Stimulated activated CD4-positive, alpha-beta T cell treated with anti-CD3 and anti-CD28 coated beads, TNF-alpha, amount 100 ng/mL, for 1 hour (primary cell): Measurements from ENCODE around the gene CUL3.
"Not testable (repeated sequence)": the region's sequence is repeated elsewhere in the genome, so short reads cannot be mapped to it uniquely, and the experiment has no call there.

ENCODE experiments used
- DNase-seq, 3 donors: peaks; one replicate each; pipeline ENCODE4 v3.0.0-alpha.2; 2020; ENCODE audit warnings: low read depth in 3 of 3, low spot score in 1 of 3

Gene CUL3

GRCh38 chr2:224585211-224586088 lies at the start of gene CUL3:
TSS of gene CUL3 (minus strand) at chr2:224585363. CDS start at chr2:224585009, 354 bp downstream.
- peak; percentile 98 to 100 (median 99) for DNase-seq

- no peak for DNase-seq
Measured at GRCh38 chr2:224630659-224631550, 45.7 kb upstream of the CUL3 start.

GRCh38 chr2:224628416-224628815 lies 43.3 kb upstream of the CUL3 start:
- DNase-seq = no peak

GRCh38 chr2:224626735-224627134 lies 41.6 kb upstream of the CUL3 start:
- DNase-seq = no peak

- DNase-seq = no peak
Measured at GRCh38 chr2:224613543-224614286, 28.6 kb upstream of the CUL3 start.

- DNase-seq = no peak
Measured at GRCh38 chr2:224612578-224612977, 27.4 kb upstream of the CUL3 start.

GRCh38 chr2:224611938-224612337 lies 26.8 kb upstream of the CUL3 start:
- DNase-seq = no peak

GRCh38 chr2:224608104-224608503 lies 22.9 kb upstream of the CUL3 start:
- no peak for DNase-seq

- DNase-seq = not testable (repeated sequence)
Measured at GRCh38 chr2:224603746-224604500, 18.8 kb upstream of the CUL3 start.

GRCh38 chr2:224602778-224603375 lies 17.7 kb upstream of the CUL3 start:
- DNase-seq = not testable (repeated sequence)

- DNase-seq = no peak
Measured at GRCh38 chr2:224601923-224602322, 16.8 kb upstream of the CUL3 start.

GRCh38 chr2:224598678-224599077 lies 13.5 kb upstream of the CUL3 start:
- no peak for DNase-seq

GRCh38 chr2:224596289-224596688 lies 11.1 kb upstream of the CUL3 start:
- DNase-seq = no peak

- DNase-seq = no peak
Measured at GRCh38 chr2:224595518-224595917, 10.4 kb upstream of the CUL3 start.

GRCh38 chr2:224594840-224595239 lies 9.7 kb upstream of the CUL3 start:
- no peak for DNase-seq

- DNase-seq = no peak
Measured at GRCh38 chr2:224591220-224591619, 6.1 kb upstream of the CUL3 start.

- no peak for DNase-seq
Measured at GRCh38 chr2:224586127-224586695, 1.0 kb upstream of the CUL3 start.

- DNase-seq = peak in 2 of 3 donors; percentile 22 to 42
Measured at GRCh38 chr2:224584785-224585210, 365 bp downstream of the CUL3 start.

- no peak for DNase-seq
Measured at GRCh38 chr2:224584111-224584784, 915 bp downstream of the CUL3 start.
